HG03439 (cell line): Measurements from ENCODE around the gene GNAZ.

ENCODE experiments used
- ATAC-seq: cut with Tn5 transposase; IDR thresholded peaks from one replicate; pipeline ENCODE4 v1.9.1; 2021; ENCODE audit warnings: mild to moderate bottlenecking, moderate library complexity; ENCODE audit not compliant: unreplicated experiment

The GNAZ gene

GRCh38 chr22:23117891-23118646, 47.8 kb downstream of the GNAZ start:
- ATAC-seq, result no peak

- ATAC-seq, result no peak
Observed at GRCh38 chr22:23118647-23119493, 48.6 kb downstream of the GNAZ start.

- no peak for ATAC-seq
Observed at GRCh38 chr22:23119494-23120414, 49.4 kb downstream of the GNAZ start.

GRCh38 chr22:23120415-23120899, 50.1 kb downstream of the GNAZ start:
- no peak for ATAC-seq

- no peak for ATAC-seq
Observed at GRCh38 chr22:23121000-23121421, 50.7 kb downstream of the GNAZ start.

GRCh38 chr22:23121424-23121823, 51.1 kb downstream of the GNAZ start:
- no peak for ATAC-seq

GRCh38 chr22:23122216-23122957, 52.1 kb downstream of the GNAZ start:
- ATAC-seq, result no peak

GRCh38 chr22:23122992-23123803, 52.9 kb downstream of the GNAZ start:
- no peak for ATAC-seq

GRCh38 chr22:23123804-23124254, 53.5 kb downstream of the GNAZ start:
- no peak for ATAC-seq

GRCh38 chr22:23124611-23125511, 54.5 kb downstream of the GNAZ start:
- ATAC-seq, result no peak

- ATAC-seq, result no peak
Observed at GRCh38 chr22:23125512-23126103, 55.3 kb downstream of the GNAZ start.

GRCh38 chr22:23126165-23127054, 56.1 kb downstream of the GNAZ start:
- no peak for ATAC-seq

- no peak for ATAC-seq
Observed at GRCh38 chr22:23127055-23127756, 56.9 kb downstream of the GNAZ start.

- no peak for ATAC-seq
Observed at GRCh38 chr22:23127788-23128187, 57.5 kb downstream of the GNAZ start.

- ATAC-seq, result no peak
Observed at GRCh38 chr22:23128269-23129108, 58.2 kb downstream of the GNAZ start.
